Osteoblast (primary cell): Measurements from ENCODE around the gene ELOA. TPM values are rescaled to one million over a fixed set of nuclear protein-coding genes. Genes with fewer than 3 reads are reported as not detected.

Experiments
- DNase-seq: peaks from one replicate; pipeline ENCODE4 v3.0.0; 2011; ENCODE audit warnings: low spot score, mixed read lengths; ENCODE audit not compliant: insufficient read length; ENCODE audit errors: missing footprints
- H2AFZ ChIP-seq: 2 replicates; pipeline ENCODE4 v1.6.0; 2011; ENCODE audit warnings: mild to moderate bottlenecking, low read length
- H3K27ac ChIP-seq: 2 replicates; pipeline ENCODE4 v1.5.1; 2011; ENCODE audit warnings: mild to moderate bottlenecking, low read depth, low read length, moderate library complexity
- H3K27me3 ChIP-seq: 2 replicates; pipeline ENCODE4 v1.6.0; 2012; ENCODE audit warnings: mild to moderate bottlenecking, control low read depth, inconsistent platforms, low read length, moderate library complexity; ENCODE audit not compliant: insufficient read depth
- H3K36me3 ChIP-seq: 2 replicates; pipeline ENCODE4 v1.5.1; 2011; ENCODE audit warnings: mild to moderate bottlenecking, low read length, control low read depth, moderate library complexity; ENCODE audit not compliant: insufficient read depth
- H3K4me1 ChIP-seq: 2 replicates; pipeline ENCODE4 v1.5.1; 2011; ENCODE audit warnings: mild to moderate bottlenecking, low read length, control low read depth, moderate library complexity; ENCODE audit not compliant: insufficient read depth
- H3K4me2 ChIP-seq: 2 replicates; pipeline ENCODE4 v1.6.0; 2011; ENCODE audit warnings: mild to moderate bottlenecking, low read length; ENCODE audit not compliant: insufficient read depth
- H3K4me3 ChIP-seq: fragments of 200-600 bp; sonication (generic); 3 replicates; pipeline ENCODE4 v1.5.1; 2012; ENCODE audit warnings: mild to moderate bottlenecking, low read length, inconsistent platforms; ENCODE audit not compliant: insufficient read depth
- H3K79me2 ChIP-seq: 2 replicates; pipeline ENCODE4 v1.6.0; 2012; ENCODE audit warnings: mild to moderate bottlenecking, low read length, control low read depth, inconsistent platforms; ENCODE audit not compliant: insufficient read depth
- H3K9me3 ChIP-seq: 2 replicates; pipeline ENCODE4 v1.5.1; 2011; ENCODE audit warnings: low read depth, low read length, control low read depth
- H4K20me1 ChIP-seq: 2 replicates; pipeline ENCODE4 v1.6.0; 2012; ENCODE audit warnings: mild to moderate bottlenecking, low read length, control low read depth; ENCODE audit not compliant: insufficient read depth
- CTCF ChIP-seq: IDR thresholded peaks from 2 replicates; pipeline ENCODE4 v1.5.1; 2011; ENCODE audit warnings: mild to moderate bottlenecking, low read depth, low read length, moderate library complexity; ENCODE audit errors: extremely low read depth
- total RNA-seq: library from RNA; depleted of rRNA; stranded (reverse); fragments of >200 nt; gene quantifications from 2 replicates; pipeline ENCODE4 v1.2.3, GENCODE V29; 2012

ELOA gene
- total RNA-seq, 1 donor = 42.0 TPM

- peaks cover 82% of the 10 kb centered on the region for H3K36me3 ChIP-seq
- no peak overlapping the region for H3K4me3 ChIP-seq
- H2AFZ ChIP-seq = no peak overlapping the region
- H3K9me3 ChIP-seq = no peaks in the 10 kb centered on the region
- H4K20me1 ChIP-seq = peaks cover 88% of the 10 kb centered on the region
- H3K4me1 ChIP-seq = peaks cover 54% of the 10 kb centered on the region
- H3K27ac ChIP-seq = no peak overlapping the region
- DNase-seq = no peak
- H3K27me3 ChIP-seq = no peaks in the 10 kb centered on the region
- H3K79me2 ChIP-seq = peaks cover 91% of the 10 kb centered on the region
- no peak for TF ChIP-seq CTCF
- H3K4me2 ChIP-seq = peak overlapping the region; percentile 97
Measured at GRCh38 chr1:23695667-23696066, 47.6 kb upstream of the ELOA start.

- H4K20me1 ChIP-seq = peaks cover 96% of the 10 kb centered on the region
- no peaks in the 10 kb centered on the region for H3K9me3 ChIP-seq
- no peak for DNase-seq
Measured at GRCh38 chr1:23696335-23696989, 46.8 kb upstream of the ELOA start.

GRCh38 chr1:23698466-23698865 lies 44.8 kb upstream of the ELOA start:
- Histone ChIP-seq H3K36me3 (peaks cover 90% of the 10 kb centered on the region), H3K27me3 (no peaks in the 10 kb centered on the region), H3K4me3 (no peak overlapping the region), H3K4me2 (no peak overlapping the region), H3K4me1 (peaks cover 42% of the 10 kb centered on the region), H3K27ac (peak overlapping the region; percentile 2), H3K9me3 (no peaks in the 10 kb centered on the region), H3K79me2 (peaks cover 96% of the 10 kb centered on the region), H4K20me1 (peaks cover 92% of the 10 kb centered on the region), H2AFZ (no peak overlapping the region)
- no peak for DNase-seq
- TF ChIP-seq CTCF = no peak

More at GRCh38 chr1:23696335-23696989, 46.8 kb upstream of the ELOA start:
- Histone ChIP-seq H3K27ac (peak overlapping the region; percentile 49), H3K4me1 (peaks cover 54% of the 10 kb centered on the region), H3K79me2 (peaks cover 98% of the 10 kb centered on the region), H3K27me3 (no peaks in the 10 kb centered on the region), H3K4me3 (no peak overlapping the region), H3K36me3 (peaks cover 90% of the 10 kb centered on the region), H3K4me2 (peak overlapping the region; percentile 14), H2AFZ (no peak overlapping the region)
- TF ChIP-seq CTCF = no peak

- H3K27me3 ChIP-seq = no peaks in the 10 kb centered on the region
- H3K4me3 ChIP-seq = no peak overlapping the region
- peaks cover 93% of the 10 kb centered on the region for H3K79me2 ChIP-seq
- H3K4me1 ChIP-seq = peaks cover 32% of the 10 kb centered on the region
- peaks cover 87% of the 10 kb centered on the region for H3K36me3 ChIP-seq
- H3K4me2 ChIP-seq = no peak overlapping the region
- peaks cover 83% of the 10 kb centered on the region for H4K20me1 ChIP-seq
- peak; percentile 65 for DNase-seq
- no peak for TF ChIP-seq CTCF
- peak overlapping the region; percentile 28 for H3K27ac ChIP-seq
- H3K9me3 ChIP-seq = no peaks in the 10 kb centered on the region
- H2AFZ ChIP-seq = no peak overlapping the region
Measured at GRCh38 chr1:23699280-23700179, 43.7 kb upstream of the ELOA start.
